Suprapubic skin (tissue), 4 donors: ENCODE data around the gene SCT.

ENCODE experiments used
- CTCF ChIP-seq, 2 donors: fragments of 200-600 bp in 1 of 2; fragments of 450-650 bp in 1 of 2; sonication (generic) in 1 of 2; IDR thresholded peaks; one replicate each; pipeline ENCODE4 v1.5.1; 2016 to 2019; ENCODE audit warnings: antibody characterized with exemption in 2 of 2, mild to moderate bottlenecking in 1 of 2, moderate library complexity in 1 of 2
- POLR2A ChIP-seq, 2 donors: fragments of 450-650 bp; IDR thresholded peaks; one replicate each; pipeline ENCODE4 v1.6.1; 2017; ENCODE audit warnings: antibody characterized with exemption in 2 of 2, mild to moderate bottlenecking in 2 of 2, moderate library complexity in 2 of 2
- POLR2AphosphoS5 ChIP-seq, 3 donors: sonication (generic); formaldehyde crosslinking; IDR thresholded peaks; one replicate each; pipeline ENCODE4 v1.6.1; 2017; ENCODE audit warnings: antibody characterized with exemption in 3 of 3

- TF ChIP-seq POLR2A (IDR thresholded peaks at IDR 0.05) (no peak), CTCF (IDR thresholded peaks at IDR 0.05) (no peak), POLR2AphosphoS5 (IDR thresholded peaks at IDR 0.05) (no peak)
Observed at GRCh38 chr11:645536-645935, 18.6 kb upstream of the SCT start.
